T1000 (cell line): ENCODE measurements around the gene CLMP.

Experiments used
- DNase-seq: peaks from one replicate; lab custom pipeline; 2025; ENCODE audit warnings: mixed read lengths; lab: John Stamatoyannopoulos, UW

The CLMP gene

GRCh38 chr11:123195188-123196059, at the start of gene CLMP:
CLMP (minus strand) TSS chr11:123195248; CDS start chr11:123194940, 308 bp downstream.
- DNase-seq = no peak

GRCh38 chr11:123241874-123242543, 47.0 kb upstream of the CLMP start:
- DNase-seq = no peak

GRCh38 chr11:123241294-123241693, 46.2 kb upstream of the CLMP start:
- no peak for DNase-seq

GRCh38 chr11:123239191-123240150, 44.4 kb upstream of the CLMP start:
- no peak for DNase-seq

GRCh38 chr11:123238297-123238696, 43.2 kb upstream of the CLMP start:
- no peak for DNase-seq

- no peak for DNase-seq
Measured at GRCh38 chr11:123236879-123237278, 41.8 kb upstream of the CLMP start.

- no peak for DNase-seq
Measured at GRCh38 chr11:123235656-123236261, 40.7 kb upstream of the CLMP start.

GRCh38 chr11:123235117-123235655, 40.1 kb upstream of the CLMP start:
- DNase-seq = no peak

- DNase-seq = no peak
Measured at GRCh38 chr11:123233975-123234334, 38.9 kb upstream of the CLMP start.

GRCh38 chr11:123233280-123233974, 38.4 kb upstream of the CLMP start:
- DNase-seq = no peak

GRCh38 chr11:123231777-123232176, 36.7 kb upstream of the CLMP start:
- no peak for DNase-seq

GRCh38 chr11:123231256-123231655, 36.2 kb upstream of the CLMP start:
- peak; percentile 15 for DNase-seq

GRCh38 chr11:123230346-123230745, 35.3 kb upstream of the CLMP start:
- no peak for DNase-seq

GRCh38 chr11:123228496-123229163, 33.6 kb upstream of the CLMP start:
- DNase-seq = no peak

GRCh38 chr11:123227763-123228495, 32.9 kb upstream of the CLMP start:
- no peak for DNase-seq

- DNase-seq = no peak
Measured at GRCh38 chr11:123221584-123221983, 26.5 kb upstream of the CLMP start.

- no peak for DNase-seq
Measured at GRCh38 chr11:123221096-123221561, 26.1 kb upstream of the CLMP start.

GRCh38 chr11:123219066-123219690, 24.1 kb upstream of the CLMP start:
- DNase-seq = no peak

GRCh38 chr11:123218451-123218850, 23.4 kb upstream of the CLMP start:
- no peak for DNase-seq
